CD8-positive, alpha-beta memory T cell (primary cell): ENCODE measurements around the gene CD4. TPM values are rescaled to one million over a fixed set of nuclear protein-coding genes. Genes with fewer than 3 reads are reported as not detected.
"Not testable (repeated sequence)": the region's sequence is repeated elsewhere in the genome, so short reads cannot be mapped to it uniquely, and the experiment has no call there.

Experiments
- CTCF ChIA-PET: fragments of 350-600 bp; sonication (Branson Sonifier 250); formaldehyde crosslinking; loops from one replicate; lab custom pipeline; 2021; ENCODE audit warnings: antibody characterized with exemption; lab: Charles Lee
- POLR2A ChIA-PET: fragments of 350-600 bp; sonication (Branson Sonifier 250); formaldehyde crosslinking; loops from one replicate; lab custom pipeline; 2021; ENCODE audit warnings: antibody characterized with exemption; lab: Charles Lee
- DNase-seq, 5 donors: peaks; one replicate each; pipeline versions ENCODE4 v3.0.0 to v3.0.0-alpha.2; 2020 to 2022; ENCODE audit warnings: mixed read lengths in 1 of 5
- H3K27ac ChIP-seq: one replicate; pipeline ENCODE4 v1.7.0; 2013; ENCODE audit warnings: low read depth, mild to moderate bottlenecking, low read length, moderate library complexity
- H3K27me3 ChIP-seq: 2 replicates; pipeline ENCODE4 v1.7.0; 2013; ENCODE audit warnings: low read length, mild to moderate bottlenecking; ENCODE audit not compliant: insufficient read depth, poor library complexity, severe bottlenecking
- H3K36me3 ChIP-seq: 2 replicates; pipeline ENCODE4 v1.7.0; 2013; ENCODE audit warnings: mild to moderate bottlenecking, low read length, moderate library complexity; ENCODE audit not compliant: insufficient read depth
- H3K4me1 ChIP-seq: 2 replicates; pipeline ENCODE4 v1.7.0; 2013; ENCODE audit warnings: mild to moderate bottlenecking, low read length, moderate library complexity; ENCODE audit not compliant: insufficient read depth
- H3K4me3 ChIP-seq: 2 replicates; pipeline ENCODE4 v1.7.0; 2013; ENCODE audit warnings: mild to moderate bottlenecking, low read length
- H3K9me3 ChIP-seq: 2 replicates; pipeline ENCODE4 v1.7.0; 2013; ENCODE audit warnings: mild to moderate bottlenecking, low read length
- H3K27ac Mint-ChIP-seq, 8 donors: one replicate each; pipeline ENCODE4 v1.8.0; 2020 to 2021; ENCODE audit warnings: mixed read lengths in 8 of 8, mild to moderate bottlenecking in 6 of 8, inconsistent platforms in 3 of 8, moderate library complexity in 3 of 8
- H3K27me3 Mint-ChIP-seq, 2 donors: one replicate each; pipeline ENCODE4 v1.8.0; 2020 to 2021; ENCODE audit warnings: mixed read lengths in 2 of 2, mild to moderate bottlenecking in 1 of 2, moderate library complexity in 1 of 2
- H3K36me3 Mint-ChIP-seq, 3 donors: one replicate each; pipeline ENCODE4 v1.8.0; 2020 to 2021; ENCODE audit warnings: mixed read lengths in 3 of 3, inconsistent platforms in 1 of 3, mild to moderate bottlenecking in 1 of 3
- H3K4me1 Mint-ChIP-seq, 3 donors: one replicate each; pipeline ENCODE4 v1.8.0; 2020 to 2021; ENCODE audit warnings: mixed read lengths in 3 of 3, inconsistent platforms in 1 of 3, mild to moderate bottlenecking in 1 of 3
- H3K4me3 Mint-ChIP-seq, 7 donors: one replicate each; pipeline ENCODE4 v1.8.0; 2020 to 2021; ENCODE audit warnings: mixed read lengths in 7 of 7, mild to moderate bottlenecking in 6 of 7, moderate library complexity in 4 of 7, inconsistent platforms in 2 of 7
- H3K9me3 Mint-ChIP-seq, 5 donors: one replicate each; pipeline ENCODE4 v1.8.0; 2020 to 2022; ENCODE audit warnings: mixed read lengths in 5 of 5, mild to moderate bottlenecking in 3 of 5, moderate library complexity in 2 of 5, inconsistent platforms in 1 of 5
- polyA plus RNA-seq: library from polyadenylated mRNA; unstranded; fragments of 300-500 nt; fragmentation: Illumina TruSeq; gene quantifications from one replicate; pipeline ENCODE4 v1.2.3, GENCODE V29; 2021
- total RNA-seq, 2 experiments: library from RNA; stranded (reverse); gene quantifications; one replicate each; pipeline ENCODE4 v1.2.3, GENCODE V29; 2021

CD4 gene
- total and polyA plus RNA-seq, 3 experiments from 2014 or later: 0.30 to 1.8 (median 1.2) TPM

DNA sequence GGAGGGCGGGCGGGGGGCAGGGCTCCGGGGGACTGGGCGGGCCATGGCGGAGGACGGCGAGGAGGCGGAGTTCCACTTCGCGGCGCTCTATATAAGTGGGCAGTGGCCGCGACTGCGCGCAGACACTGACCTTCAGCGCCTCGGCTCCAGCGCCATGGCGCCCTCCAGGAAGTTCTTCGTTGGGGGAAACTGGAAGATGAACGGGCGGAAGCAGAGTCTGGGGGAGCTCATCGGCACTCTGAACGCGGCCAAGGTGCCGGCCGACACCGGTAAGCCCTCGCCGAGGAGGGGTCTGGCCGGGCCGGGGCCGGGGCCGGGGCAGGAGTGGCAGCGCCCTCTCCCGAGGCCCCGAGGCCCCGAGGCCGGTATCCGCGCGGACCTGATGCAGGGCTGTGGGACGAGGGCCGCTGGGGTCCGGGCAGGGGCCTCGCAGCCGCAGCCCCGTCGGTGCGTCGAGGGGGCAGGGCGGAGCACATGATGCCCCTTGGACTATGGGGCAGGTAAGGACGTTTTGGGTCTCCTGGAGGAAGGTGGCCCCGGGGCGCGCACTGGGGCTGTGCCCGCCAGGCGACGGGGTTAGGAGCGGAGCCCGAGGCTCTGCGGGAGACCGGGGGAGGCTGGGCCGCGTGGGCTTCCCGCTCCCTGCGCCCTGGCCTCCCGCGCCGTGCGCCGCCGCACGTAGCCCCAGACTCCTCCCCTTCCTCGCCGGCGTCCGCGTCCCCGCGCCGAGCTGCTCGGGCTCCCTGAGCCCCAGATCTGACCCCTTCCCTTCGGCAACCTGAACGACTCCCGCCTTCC is 78.3 kb downstream of the CD4 start, which contains the start of gene TPI1:
TPI1 (plus strand) TSS at position 119 of the 798 bp plus-strand sequence; CDS start at position 155, 36 bp downstream.
- Histone ChIP-seq H3K27ac (peak within 1 kb of the TSS; percentile 76), H3K4me3 (peak within 1 kb of the TSS; percentile 58), H3K4me1 (peaks cover 38% of the 10 kb centered on the region), H3K36me3 (peaks cover 33% of the 10 kb centered on the region), H3K9me3 (no peaks in the 10 kb centered on the region), H3K27me3 (no peaks in the 10 kb centered on the region)
- H3K4me3 Mint-ChIP-seq: peak within 1 kb of the TSS; percentile 87 to 98 (median 92)
- H3K9me3 Mint-ChIP-seq: no peaks in the 10 kb centered on the region
- DNase-seq: peak; percentile 62 to 85 (median 73)
- H3K27me3 Mint-ChIP-seq: no peaks in the 10 kb centered on the region
- peaks cover 43 to 55% (median 47%) of the 10 kb centered on the region in 3 donors for H3K4me1 Mint-ChIP-seq
- peaks cover 2 to 75% (median 12%) of the 10 kb centered on the region in 3 donors for H3K36me3 Mint-ChIP-seq
- peak within 1 kb of the TSS; percentile 85 to 96 (median 92) for H3K27ac Mint-ChIP-seq
- CTCF ChIA-PET: interaction anchor here (1.2 to 11.0 kb wide), 9 partner anchors 14 to 246 kb away, joined by 4 to 135 read pairs (median 8); partner anchors contain the start of genes ATN1, CDCA3, LPCAT3 and USP5
- POLR2A ChIA-PET: interaction anchor here (0.6 to 3.8 kb wide), 7 partner anchors 15 to 397 kb away, joined by 3 to 36 read pairs (median 8); partner anchors contain the start of genes C12orf57, CDCA3, RNU7-1 and USP5

DNA sequence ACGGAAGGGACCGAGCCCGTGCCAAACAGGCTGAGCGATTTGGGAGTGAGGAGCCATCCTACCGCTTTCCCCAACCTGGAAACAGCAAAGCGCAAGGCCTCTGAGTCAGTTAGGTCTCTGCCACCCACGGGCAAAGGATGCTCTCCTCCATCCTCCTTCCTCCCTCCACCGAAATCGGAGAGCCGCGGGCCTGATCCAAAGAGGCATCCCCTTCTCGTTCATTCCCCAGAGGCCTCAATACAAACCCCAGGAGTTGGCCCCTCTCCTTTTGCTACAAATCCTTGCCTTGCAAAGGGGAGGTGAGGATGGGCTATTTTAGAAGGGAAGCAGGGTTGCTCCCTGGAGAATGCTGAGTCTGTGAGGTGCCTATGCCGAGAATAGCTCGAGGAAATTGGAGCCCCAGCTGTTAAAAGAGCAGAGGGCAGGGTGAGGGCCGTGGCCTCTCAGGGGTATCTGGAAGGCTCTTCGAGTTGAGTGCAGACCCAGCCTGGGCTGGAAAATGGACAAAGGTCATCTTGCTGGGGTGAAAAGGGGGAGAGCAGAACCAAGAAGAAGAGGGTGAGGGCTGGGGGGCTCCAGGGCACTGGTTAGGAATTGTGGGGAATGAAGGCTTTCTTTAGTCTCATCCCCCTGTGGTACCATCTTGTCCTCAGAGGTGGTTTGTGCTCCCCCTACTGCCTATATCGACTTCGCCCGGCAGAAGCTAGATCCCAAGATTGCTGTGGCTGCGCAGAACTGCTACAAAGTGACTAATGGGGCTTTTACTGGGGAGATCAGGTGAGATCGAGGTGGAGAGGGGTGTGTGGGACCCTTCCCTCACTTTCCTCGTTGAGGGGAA is 79.1 kb downstream of the CD4 start:
- DNase-seq: no peak
- POLR2A ChIA-PET: interaction anchor here (0.9 to 3.8 kb wide), 8 partner anchors 15 to 398 kb away, joined by 3 to 36 read pairs (median 5); partner anchors contain the start of genes CDCA3, ENO2, USP5 and VAMP1

DNA sequence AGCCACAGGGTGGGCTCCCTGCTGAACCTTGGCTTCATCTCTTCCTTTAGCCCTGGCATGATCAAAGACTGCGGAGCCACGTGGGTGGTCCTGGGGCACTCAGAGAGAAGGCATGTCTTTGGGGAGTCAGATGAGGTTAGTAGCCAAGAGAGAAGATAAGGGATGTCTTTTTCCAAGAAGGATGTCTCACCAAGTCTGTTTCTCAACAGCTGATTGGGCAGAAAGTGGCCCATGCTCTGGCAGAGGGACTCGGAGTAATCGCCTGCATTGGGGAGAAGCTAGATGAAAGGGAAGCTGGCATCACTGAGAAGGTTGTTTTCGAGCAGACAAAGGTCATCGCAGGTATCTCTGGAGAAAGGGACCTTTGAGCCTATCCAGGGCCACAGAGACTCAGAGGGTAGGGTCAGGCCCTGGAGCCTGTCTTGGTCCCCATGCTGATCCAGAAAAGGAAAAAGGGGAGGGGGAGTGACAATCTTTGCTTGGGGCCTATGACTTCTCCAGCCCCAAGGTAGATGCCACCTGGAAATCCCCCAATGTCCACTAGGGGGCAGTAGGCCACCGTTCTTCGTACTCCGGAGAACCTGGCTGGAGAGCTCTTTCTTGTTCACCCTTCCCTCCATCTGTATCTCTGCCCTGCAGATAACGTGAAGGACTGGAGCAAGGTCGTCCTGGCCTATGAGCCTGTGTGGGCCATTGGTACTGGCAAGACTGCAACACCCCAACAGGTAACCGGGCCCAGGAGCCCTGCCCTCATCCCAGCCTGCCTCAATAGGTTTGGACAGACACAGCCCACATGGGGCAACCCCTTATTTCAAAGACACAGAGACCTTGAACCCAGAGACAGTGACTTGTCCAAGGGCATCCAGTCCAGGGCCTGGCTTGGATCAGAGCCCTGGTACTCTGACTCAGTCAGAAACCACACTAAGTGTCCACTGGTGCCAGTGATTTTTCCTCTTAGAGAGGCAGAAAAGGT is 80.0 kb downstream of the CD4 start:
- H3K9me3 ChIP-seq: no peaks in the 10 kb centered on the region
- H3K4me3 ChIP-seq: no peak overlapping the region
- Mint-ChIP-seq H3K4me1 (peaks cover 48 to 61% (median 52%) of the 10 kb centered on the region in 3 donors), H3K4me3 (peak overlapping the region; percentile 85 to 96 (median 92)), H3K36me3 (peaks cover 2 to 66% (median 12%) of the 10 kb centered on the region in 3 donors), H3K9me3 (no peaks in the 10 kb centered on the region), H3K27ac (peak overlapping the region; percentile 82 to 92 (median 86)), H3K27me3 (no peaks in the 10 kb centered on the region)
- peak overlapping the region; percentile 76 for H3K27ac ChIP-seq
- peaks cover 23% of the 10 kb centered on the region for H3K36me3 ChIP-seq
- no peaks in the 10 kb centered on the region for H3K27me3 ChIP-seq
- CTCF ChIA-PET: interaction anchor here (0.6 to 11.0 kb wide), 32 partner anchors 11 to 256 kb away, joined by 3 to 135 read pairs (median 4); partner anchors contain the start of genes ATN1, C12orf57, C1RL and CDCA3
- peaks cover 42% of the 10 kb centered on the region for H3K4me1 ChIP-seq
- DNase-seq: peak; percentile 76 to 87 (median 79)
- POLR2A ChIA-PET: interaction anchor here (0.5 to 3.8 kb wide), 10 partner anchors 16 to 226 kb away, joined by 3 to 36 read pairs (median 4); partner anchors contain the start of genes C12orf57, CDCA3, ENO2 and MLF2

More for the DNA sequence above, 79.1 kb downstream of the CD4 start:
- H3K9me3 ChIP-seq: no peaks in the 10 kb centered on the region
- no peaks in the 10 kb centered on the region for H3K27me3 ChIP-seq
- peak overlapping the region; percentile 82 to 93 (median 88) for H3K27ac Mint-ChIP-seq
- H3K36me3 ChIP-seq: peaks cover 26% of the 10 kb centered on the region
- H3K36me3 Mint-ChIP-seq: peaks cover 2 to 72% (median 12%) of the 10 kb centered on the region in 3 donors
- H3K4me3 Mint-ChIP-seq: peak overlapping the region; percentile 85 to 96 (median 92)
- peaks cover 38% of the 10 kb centered on the region for H3K4me1 ChIP-seq
- H3K27me3 Mint-ChIP-seq: no peaks in the 10 kb centered on the region
- H3K9me3 Mint-ChIP-seq: no peaks in the 10 kb centered on the region
- CTCF ChIA-PET: interaction anchor here (0.9 to 11.0 kb wide), 18 partner anchors 14 to 245 kb away, joined by 3 to 135 read pairs (median 9); partner anchors contain the start of genes ATN1, C12orf57, CDCA3 and LPCAT3
- peaks cover 43 to 56% (median 47%) of the 10 kb centered on the region in 3 donors for H3K4me1 Mint-ChIP-seq
- peak overlapping the region; percentile 38 for H3K4me3 ChIP-seq
- peak overlapping the region; percentile 76 for H3K27ac ChIP-seq

DNA sequence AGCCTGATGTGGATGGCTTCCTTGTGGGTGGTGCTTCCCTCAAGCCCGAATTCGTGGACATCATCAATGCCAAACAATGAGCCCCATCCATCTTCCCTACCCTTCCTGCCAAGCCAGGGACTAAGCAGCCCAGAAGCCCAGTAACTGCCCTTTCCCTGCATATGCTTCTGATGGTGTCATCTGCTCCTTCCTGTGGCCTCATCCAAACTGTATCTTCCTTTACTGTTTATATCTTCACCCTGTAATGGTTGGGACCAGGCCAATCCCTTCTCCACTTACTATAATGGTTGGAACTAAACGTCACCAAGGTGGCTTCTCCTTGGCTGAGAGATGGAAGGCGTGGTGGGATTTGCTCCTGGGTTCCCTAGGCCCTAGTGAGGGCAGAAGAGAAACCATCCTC is 81.0 kb downstream of the CD4 start:
- H3K36me3 Mint-ChIP-seq: peaks cover 0 to 56% (median 7%) of the 10 kb centered on the region in 3 donors
- H3K9me3 Mint-ChIP-seq, POLR2A ChIA-PET, H3K27ac ChIP-seq, H3K9me3 ChIP-seq, H3K27me3 ChIP-seq, DNase-seq, H3K27me3 Mint-ChIP-seq, H3K4me3 ChIP-seq: not testable (repeated sequence)
- H3K4me1 Mint-ChIP-seq: peaks cover 49 to 67% (median 58%) of the 10 kb centered on the region in 3 donors
- Histone ChIP-seq H3K36me3 (peaks cover 17% of the 10 kb centered on the region), H3K4me1 (peaks cover 42% of the 10 kb centered on the region)
- CTCF ChIA-PET: interaction anchor here (1.0 to 11.0 kb wide), 17 partner anchors 14 to 534 kb away, joined by 3 to 135 read pairs (median 7); partner anchors contain the start of genes ATN1, C1R, C1RL and CDCA3
- H3K27ac Mint-ChIP-seq: peak overlapping the region in 7 of 8 donors; percentile 48 to 92 (median 77)
- peak overlapping the region in 6 of 7 donors; percentile 23 to 91 (median 58) for H3K4me3 Mint-ChIP-seq

Other genes starting within 250 kb of the CD4 start
- 10 to 100 TPM; 14.2 to 15.1 TPM for gene IFFO1, start 233.5 kb upstream of the CD4 start, total RNA-seq
- 12.2 TPM for gene IFFO1, start 233.5 kb upstream of the CD4 start, polyA plus RNA-seq
- gene NOP2, start 221.2 kb upstream of the CD4 start, total RNA-seq: 100 to 1,000 TPM; 170 to 172 TPM
- gene NOP2, start 221.2 kb upstream of the CD4 start, polyA plus RNA-seq: 34.0 TPM
- 100 to 1,000 TPM; 287 to 293 TPM for gene CHD4, start 182.1 kb upstream of the CD4 start, total RNA-seq
- 58.1 TPM for gene CHD4, start 182.1 kb upstream of the CD4 start, polyA plus RNA-seq
- gene LPAR5, start 153.6 kb upstream of the CD4 start, total RNA-seq: 10 to 100 TPM; 10.6 to 11.4 TPM
- 26.5 TPM for gene LPAR5, start 153.6 kb upstream of the CD4 start, polyA plus RNA-seq
- 1 to 10 TPM; 1.8 to 2.0 TPM for gene ACRBP, start 142.1 kb upstream of the CD4 start, total RNA-seq
- gene ACRBP, start 142.1 kb upstream of the CD4 start, polyA plus RNA-seq: not detected
- 10 to 100 TPM; 17.4 to 18.5 TPM for gene ING4, start 126.4 kb upstream of the CD4 start, total RNA-seq
- 80.3 TPM for gene ING4, start 126.4 kb upstream of the CD4 start, polyA plus RNA-seq
- gene ZNF384, start 100.2 kb upstream of the CD4 start, total RNA-seq: 10 to 100 TPM; 58.1 to 63.3 TPM
- gene ZNF384, start 100.2 kb upstream of the CD4 start, polyA plus RNA-seq: 37.2 TPM
- under 1 TPM; 0.49 to 0.79 TPM for gene PIANP, start 88.7 kb upstream of the CD4 start, total RNA-seq
- gene PIANP, start 88.7 kb upstream of the CD4 start, polyA plus RNA-seq: 0.77 TPM
- 10 to 100 TPM; 48.8 to 49.7 TPM for gene COPS7A, start 65.5 kb upstream of the CD4 start, total RNA-seq
- 46.2 TPM for gene COPS7A, start 65.5 kb upstream of the CD4 start, polyA plus RNA-seq
- 100 to 1,000 TPM; 141 to 146 TPM for gene MLF2, start 36.4 kb upstream of the CD4 start, total RNA-seq
- gene MLF2, start 36.4 kb upstream of the CD4 start, polyA plus RNA-seq: 141 TPM
- gene PTMS, start 23.2 kb upstream of the CD4 start, total RNA-seq: 10 to 100 TPM; 75.3 to 87.2 TPM
- 10.9 TPM for gene PTMS, start 23.2 kb upstream of the CD4 start, polyA plus RNA-seq
- gene LAG3, start 17.0 kb upstream of the CD4 start, total RNA-seq: 100 to 1,000 TPM; 236 to 245 TPM
- 37.3 TPM for gene LAG3, start 17.0 kb upstream of the CD4 start, polyA plus RNA-seq
- gene GPR162, start 32.3 kb downstream of the CD4 start, total RNA-seq: under 1 TPM in 1 of 2 experiments, not detected in 1; 0.11 TPM
- gene GPR162, start 32.3 kb downstream of the CD4 start, polyA plus RNA-seq: not detected
- 1 to 10 TPM; 2.4 to 2.5 TPM for gene P3H3, start 38.9 kb downstream of the CD4 start, total RNA-seq
- 2.9 TPM for gene P3H3, start 38.9 kb downstream of the CD4 start, polyA plus RNA-seq
- under 1 TPM; 0.48 to 0.78 TPM for gene GNB3, start 51.4 kb downstream of the CD4 start, total RNA-seq
- not detected for gene GNB3, start 51.4 kb downstream of the CD4 start, polyA plus RNA-seq
- 10 to 100 TPM; 35.9 to 37.6 TPM for gene CDCA3, start 61.8 kb downstream of the CD4 start, total RNA-seq
- 0.68 TPM for gene CDCA3, start 61.8 kb downstream of the CD4 start, polyA plus RNA-seq
- gene USP5, start 62.6 kb downstream of the CD4 start, total RNA-seq: 100 to 1,000 TPM; 154 TPM
- 49.7 TPM for gene USP5, start 62.6 kb downstream of the CD4 start, polyA plus RNA-seq
- gene TPI1, start 78.0 kb downstream of the CD4 start, total RNA-seq: 1,000 to 10,000 TPM; 1,331 to 1,374 TPM
- gene TPI1, start 78.0 kb downstream of the CD4 start, polyA plus RNA-seq: 613 TPM
- gene SPSB2, start 83.8 kb downstream of the CD4 start, total RNA-seq: 1 to 10 TPM; 7.7 to 8.1 TPM
- gene SPSB2, start 83.8 kb downstream of the CD4 start, polyA plus RNA-seq: 11.4 TPM
- gene LRRC23, start 115.3 kb downstream of the CD4 start, total RNA-seq: 1 to 10 TPM; 4.9 to 5.0 TPM
- gene LRRC23, start 115.3 kb downstream of the CD4 start, polyA plus RNA-seq: 5.0 TPM
- gene ENO2, start 125.1 kb downstream of the CD4 start, total RNA-seq: 100 to 1,000 TPM; 125 to 131 TPM
- 36.4 TPM for gene ENO2, start 125.1 kb downstream of the CD4 start, polyA plus RNA-seq
- 10 to 100 TPM; 54.8 to 60.4 TPM for gene ATN1, start 138.4 kb downstream of the CD4 start, total RNA-seq
- gene ATN1, start 138.4 kb downstream of the CD4 start, polyA plus RNA-seq: 0.62 TPM
- gene RNU7-1, start 154.3 kb downstream of the CD4 start, total RNA-seq: not detected
- gene RNU7-1, start 154.3 kb downstream of the CD4 start, polyA plus RNA-seq: not detected
- 100 to 1,000 TPM; 297 to 304 TPM for gene C12orf57, start 154.5 kb downstream of the CD4 start, total RNA-seq
- 259 TPM for gene C12orf57, start 154.5 kb downstream of the CD4 start, polyA plus RNA-seq
- gene PTPN6, start 161.8 kb downstream of the CD4 start, total RNA-seq: 100 to 1,000 TPM; 456 to 460 TPM
- 379 TPM for gene PTPN6, start 161.8 kb downstream of the CD4 start, polyA plus RNA-seq
- 100 to 1,000 TPM; 499 to 503 TPM for gene PHB2, start 181.1 kb downstream of the CD4 start, total RNA-seq
- gene PHB2, start 181.1 kb downstream of the CD4 start, polyA plus RNA-seq: 116 TPM
- gene EMG1, start 181.4 kb downstream of the CD4 start, total RNA-seq: 100 to 1,000 TPM; 158 to 161 TPM
- gene EMG1, start 181.4 kb downstream of the CD4 start, polyA plus RNA-seq: 64.4 TPM
- 10 to 100 TPM; 20.4 to 22.1 TPM for gene LPCAT3, start 228.9 kb downstream of the CD4 start, total RNA-seq
- 25.5 TPM for gene LPCAT3, start 228.9 kb downstream of the CD4 start, polyA plus RNA-seq